ENCODE measurements around the gene CFAP251.

GRCh38 chr12:122030424-122031035, 112.1 kb downstream of the CFAP251 start:
- TF ChIP-seq CTCF (conservative IDR thresholded peaks at IDR 0.05 in 1 of 2, IDR thresholded peaks at IDR 0.05 in 1 of 2; ENCODE audit: low read depth in 1 of 2, low read length in 2 of 2): no peak
- no peak for TF ChIP-seq EZH2 (IDR thresholded peaks at IDR 0.05; ENCODE audit: low read length, missing control alignments)
